WTC11 (cell line): ENCODE measurements around the gene CYSLTR1. TPM values are rescaled to one million over a fixed set of nuclear protein-coding genes. Genes with fewer than 3 reads are reported as not detected.

ENCODE experiments used
- ATAC-seq: fragments of 200-7000 bp; cut with Tn5 transposase; 2 replicates; pipeline ENCODE4 v1.10.0; 2021; ENCODE audit warnings: mild to moderate bottlenecking, moderate library complexity
- CTCF ChIA-PET: fragments of 300-600 bp; sonication (Branson Sonifier 250); formaldehyde crosslinking; loops from one replicate; lab custom pipeline; 2021; ENCODE audit warnings: antibody characterized with exemption; lab: Charles Lee
- POLR2A ChIA-PET: fragments of 350-600 bp; sonication (Branson Sonifier 250); formaldehyde crosslinking; loops from one replicate; lab custom pipeline; 2021; ENCODE audit warnings: antibody characterized with exemption; lab: Charles Lee
- DNase-seq: peaks from one replicate; pipeline ENCODE4 v3.0.0; 2021; ENCODE audit warnings: low spot score
- H3K27ac Mint-ChIP-seq: 2 replicates; pipeline ENCODE4 v1.8.0; 2021; ENCODE audit warnings: mixed read lengths
- H3K27me3 Mint-ChIP-seq: 2 replicates; pipeline ENCODE4 v1.8.0; 2021; ENCODE audit warnings: low read depth, mild to moderate bottlenecking, moderate library complexity, mixed read lengths
- H3K36me3 Mint-ChIP-seq: 2 replicates; pipeline ENCODE4 v1.8.0; 2021; ENCODE audit warnings: mixed read lengths
- H3K4me1 Mint-ChIP-seq: 2 replicates; pipeline ENCODE4 v1.8.0; 2022; ENCODE audit warnings: mixed read lengths
- H3K4me3 Mint-ChIP-seq: 2 replicates; pipeline ENCODE4 v1.8.0; 2021; ENCODE audit warnings: mild to moderate bottlenecking, moderate library complexity, mixed read lengths
- H3K9me3 Mint-ChIP-seq: 2 replicates; pipeline ENCODE4 v1.8.0; 2021; ENCODE audit warnings: mixed read lengths
- AR ChIP-seq: fragments of 250-450 bp; sonication (Bioruptor Pico); IDR thresholded peaks from 2 replicates; pipeline ENCODE4 v1.9.0; 2021; ENCODE audit warnings: mild to moderate bottlenecking
- E2F5 ChIP-seq: sonication (generic); formaldehyde crosslinking; IDR thresholded peaks from 2 replicates; pipeline ENCODE4 v1.8.1; 2022; ENCODE audit warnings: mild to moderate bottlenecking, moderate library complexity, missing genetic modification reagents
- ESRRA ChIP-seq: sonication (generic); formaldehyde crosslinking; IDR thresholded peaks from 2 replicates; pipeline ENCODE4 v1.8.1; 2022; ENCODE audit warnings: mild to moderate bottlenecking, missing genetic modification reagents, borderline replicate concordance
- FOXJ3 ChIP-seq: sonication (generic); formaldehyde crosslinking; IDR thresholded peaks from 2 replicates; pipeline ENCODE4 v1.9.0; 2021; ENCODE audit warnings: missing genetic modification reagents, mild to moderate bottlenecking, borderline replicate concordance
- FOXP1 ChIP-seq: sonication (generic); formaldehyde crosslinking; IDR thresholded peaks from 2 replicates; pipeline ENCODE4 v1.8.0; 2022; ENCODE audit warnings: missing genetic modification reagents, mild to moderate bottlenecking, moderate library complexity, borderline replicate concordance
- GTF2I ChIP-seq: fragments of 250-450 bp; sonication (Bioruptor Pico); conservative IDR thresholded peaks from 2 replicates; pipeline ENCODE4 v1.4.0; 2021; ENCODE audit warnings: mild to moderate bottlenecking
- IRF2 ChIP-seq: sonication (generic); formaldehyde crosslinking; IDR thresholded peaks from 2 replicates; pipeline ENCODE4 v1.8.0; 2022; ENCODE audit warnings: low read depth, missing genetic modification reagents, borderline replicate concordance
- OVOL2 ChIP-seq: fragments of 250-450 bp; sonication (Bioruptor Pico); IDR thresholded peaks from 2 replicates; pipeline ENCODE4 v1.9.0; 2021; ENCODE audit warnings: mild to moderate bottlenecking, borderline replicate concordance
- PREB ChIP-seq: sonication (generic); formaldehyde crosslinking; IDR thresholded peaks from 2 replicates; pipeline ENCODE4 v1.8.1; 2022; ENCODE audit warnings: mild to moderate bottlenecking, missing genetic modification reagents, moderate library complexity, borderline replicate concordance
- USF1 ChIP-seq: sonication (generic); formaldehyde crosslinking; IDR thresholded peaks from 2 replicates; pipeline ENCODE4 v1.8.0; 2022; ENCODE audit warnings: mild to moderate bottlenecking, missing genetic modification reagents
- ZBTB43 ChIP-seq: sonication (generic); formaldehyde crosslinking; IDR thresholded peaks from 2 replicates; pipeline ENCODE4 v1.8.1; 2023; ENCODE audit warnings: mild to moderate bottlenecking, missing genetic modification reagents
- ZNF121 ChIP-seq: sonication (generic); formaldehyde crosslinking; IDR thresholded peaks from 2 replicates; pipeline ENCODE4 v1.8.0; 2023; ENCODE audit warnings: missing genetic modification reagents
- ZNF219 ChIP-seq: sonication (generic); formaldehyde crosslinking; IDR thresholded peaks from 2 replicates; pipeline ENCODE4 v1.8.0; 2023; ENCODE audit warnings: missing genetic modification reagents, mild to moderate bottlenecking, borderline replicate concordance
- ZNF416 ChIP-seq: fragments of 250-450 bp; sonication (Bioruptor Pico); IDR thresholded peaks from 2 replicates; pipeline ENCODE4 v1.9.0; 2021; ENCODE audit warnings: mild to moderate bottlenecking, inconsistent platforms
- ZNF512 ChIP-seq: sonication (generic); formaldehyde crosslinking; IDR thresholded peaks from 2 replicates; pipeline ENCODE4 v1.8.1; 2022; ENCODE audit warnings: missing genetic modification reagents, borderline replicate concordance
- total RNA-seq: library from RNA; stranded (reverse); gene quantifications from 3 replicates; pipeline ENCODE4 v1.2.3, GENCODE V29; 2021

Gene CYSLTR1
- total RNA-seq, 1 experiment from 2014 or later, result 0.07 TPM

- H3K9me3 Mint-ChIP-seq, result no peaks in the 10 kb centered on the region
Measured at GRCh38 chrX:78313526-78313925, 13.9 kb downstream of the CYSLTR1 start.

More at GRCh38 chrX:78313526-78313925, 13.9 kb downstream of the CYSLTR1 start:
- peaks cover 4% of the 10 kb centered on the region for H3K4me1 Mint-ChIP-seq
- no peak overlapping the region for H3K4me3 Mint-ChIP-seq
- no peak for ATAC-seq
- no peaks in the 10 kb centered on the region for H3K36me3 Mint-ChIP-seq
- TF ChIP-seq ZNF121 (CRISPR knock-in tag), result no peak
- TF ChIP-seq E2F5 (CRISPR knock-in tag), result no peak
- TF ChIP-seq GTF2I (CRISPR knock-in tag), result no peak
- TF ChIP-seq ZNF512, result no peak
- TF ChIP-seq ZNF416, result no peak
- no peak for TF ChIP-seq ZBTB43 (CRISPR knock-in tag)
- no peak for TF ChIP-seq ESRRA
- TF ChIP-seq ZNF219, result no peak
- no peak for TF ChIP-seq USF1 (CRISPR knock-in tag)
- no peak for TF ChIP-seq IRF2
- TF ChIP-seq FOXP1 (CRISPR knock-in tag), result no peak
- no peak for TF ChIP-seq AR (CRISPR knock-in tag)
- no peak for TF ChIP-seq PREB (CRISPR knock-in tag)
- TF ChIP-seq FOXJ3 (CRISPR knock-in tag), result no peak
- TF ChIP-seq OVOL2, result no peak
- TF ChIP-seq, all 79 proteins: peak for 0
- no peaks in the 10 kb centered on the region for H3K27me3 Mint-ChIP-seq
- no peak for DNase-seq
- CTCF ChIA-PET, result no interaction called here
- H3K27ac Mint-ChIP-seq, result no peak overlapping the region
- POLR2A ChIA-PET, result no interaction called here
